NCI-H2107 treated with DMSO at 0.1 percent for 48 hours (cell line): Measurements from ENCODE around the gene PDE8B.

Experiments
- DNase-seq: peaks from one replicate; lab custom pipeline; 2025; ENCODE audit not compliant: unreplicated experiment; lab: John Stamatoyannopoulos, UW

PDE8B gene

GRCh38 chr5:77316871-77317661 is 106.6 kb downstream of the PDE8B start:
- DNase-seq: no peak

GRCh38 chr5:77318060-77318459 is 107.6 kb downstream of the PDE8B start:
- DNase-seq: no peak

DNA sequence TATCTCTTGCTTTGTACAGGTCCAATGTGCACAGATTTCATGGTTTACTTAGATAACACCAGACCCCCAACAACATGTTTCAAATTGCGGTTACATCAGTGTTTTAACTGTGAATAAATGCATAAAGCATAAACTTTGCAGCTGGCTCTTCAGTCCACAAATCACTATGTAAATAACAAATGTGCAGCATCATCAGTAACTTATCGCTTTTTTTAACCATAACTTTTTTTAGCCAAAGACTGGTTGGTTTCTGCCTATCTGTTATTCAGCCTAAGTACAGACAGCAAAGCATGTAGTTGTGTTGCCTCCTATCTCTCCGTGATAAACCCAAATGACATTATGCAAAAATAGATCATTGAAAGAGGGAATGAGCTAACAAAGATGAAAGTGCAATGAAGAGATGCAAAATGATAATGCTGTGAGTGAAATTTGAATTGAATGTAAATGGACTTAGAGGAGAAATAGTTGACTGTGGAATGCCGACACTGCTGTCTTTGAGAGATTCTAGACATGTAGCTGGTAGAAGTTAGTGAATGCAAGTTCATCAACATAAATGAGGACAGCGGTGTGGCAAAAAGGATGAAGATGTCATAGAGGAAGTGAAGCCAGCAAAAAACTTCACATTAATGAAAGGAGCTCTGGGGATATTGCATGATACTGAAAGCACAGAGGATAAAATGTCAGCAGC is 108.8 kb downstream of the PDE8B start:
- DNase-seq: no peak

- no peak for DNase-seq
Observed at GRCh38 chr5:77321793-77322394, 111.4 kb downstream of the PDE8B start.

GRCh38 chr5:77322406-77322805 is 111.9 kb downstream of the PDE8B start:
- no peak for DNase-seq

DNA sequence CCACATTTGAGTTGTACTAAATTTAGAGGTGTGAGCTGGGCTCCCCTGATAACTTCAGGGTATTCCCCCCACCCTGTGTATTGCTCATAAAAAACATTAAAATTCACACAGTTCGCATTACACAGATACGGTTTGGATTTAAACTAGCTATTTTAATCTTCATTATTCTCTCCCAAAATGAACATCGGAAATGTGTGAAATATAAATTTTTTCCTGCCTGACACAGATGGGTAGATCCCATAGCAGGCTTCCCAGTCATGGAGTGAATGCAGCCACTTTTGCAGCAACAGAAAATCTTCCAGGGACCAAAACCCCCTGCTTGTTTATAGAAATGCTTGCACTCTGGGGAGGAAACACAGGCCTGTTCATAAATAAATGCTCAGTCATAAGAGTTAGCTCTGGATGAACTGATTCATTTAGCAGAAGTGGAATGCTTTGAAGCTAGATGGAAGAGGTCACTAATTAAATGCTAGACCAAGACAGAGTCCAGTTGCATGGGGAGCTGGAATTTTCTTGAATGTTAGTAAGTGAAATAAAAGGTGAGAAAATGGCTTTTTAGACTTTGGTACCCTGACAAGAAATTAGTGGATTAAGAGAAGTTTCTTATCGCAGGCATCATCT is 115.6 kb downstream of the PDE8B start:
- DNase-seq: no peak

DNA sequence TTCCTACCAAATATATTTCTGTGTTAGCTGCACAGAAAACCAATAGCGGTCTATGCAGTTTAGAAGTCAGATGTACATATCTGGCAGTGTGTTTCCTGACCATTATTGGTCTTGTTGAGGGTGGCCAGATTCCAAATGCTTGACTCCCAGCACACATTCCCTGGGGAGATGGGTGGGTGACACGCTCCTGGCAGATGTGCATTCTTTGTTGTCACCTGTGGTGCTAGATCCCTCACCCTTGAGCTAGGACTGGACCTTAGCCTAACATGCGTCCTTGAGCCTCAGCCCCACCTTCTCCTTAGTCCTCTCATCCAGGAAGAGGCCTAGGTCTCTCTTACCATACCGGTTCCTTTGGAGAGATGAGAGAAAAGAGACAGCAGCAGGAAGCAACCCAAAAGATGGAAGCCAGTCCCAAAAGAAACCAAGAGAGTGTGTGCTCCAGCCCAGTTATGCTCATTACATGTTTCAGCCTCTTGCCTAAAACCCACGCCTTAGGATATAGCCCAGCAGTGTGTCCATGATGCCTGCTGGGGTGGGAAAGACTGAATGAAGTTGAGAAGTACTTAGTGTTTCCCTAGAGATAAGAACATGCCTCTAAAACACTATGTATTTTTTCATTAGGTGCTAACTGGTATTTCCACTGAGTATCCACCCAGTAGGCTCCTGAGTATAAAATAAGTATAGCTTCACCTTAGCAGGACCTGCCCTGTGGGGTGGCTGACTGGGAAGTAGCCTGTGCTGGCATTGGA is 116.7 kb downstream of the PDE8B start:
- DNase-seq: no peak

- DNase-seq: no peak
Observed at GRCh38 chr5:77328930-77329647, 118.6 kb downstream of the PDE8B start.

GRCh38 chr5:77329664-77330430 is 119.4 kb downstream of the PDE8B start:
- no peak for DNase-seq

DNA sequence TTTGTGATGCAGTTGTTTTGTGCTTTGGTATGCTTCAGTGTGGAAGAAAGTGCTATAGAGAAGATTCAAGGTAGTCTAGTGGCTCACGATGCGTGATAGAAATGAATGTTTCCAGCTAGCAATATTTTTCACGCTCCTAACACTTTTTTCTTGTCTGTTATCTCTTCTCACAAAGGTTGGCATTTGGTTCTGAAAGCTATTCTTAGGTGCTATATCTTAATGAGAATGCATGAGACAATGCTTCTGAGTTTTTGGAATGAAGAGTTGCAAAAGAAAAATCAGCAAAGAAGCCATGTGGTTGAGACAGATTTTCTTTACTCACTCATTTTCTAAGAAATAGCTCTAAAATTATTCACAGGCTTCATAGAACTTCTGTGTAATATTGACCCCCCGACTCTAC is 122.6 kb downstream of the PDE8B start:
- no peak for DNase-seq

DNA sequence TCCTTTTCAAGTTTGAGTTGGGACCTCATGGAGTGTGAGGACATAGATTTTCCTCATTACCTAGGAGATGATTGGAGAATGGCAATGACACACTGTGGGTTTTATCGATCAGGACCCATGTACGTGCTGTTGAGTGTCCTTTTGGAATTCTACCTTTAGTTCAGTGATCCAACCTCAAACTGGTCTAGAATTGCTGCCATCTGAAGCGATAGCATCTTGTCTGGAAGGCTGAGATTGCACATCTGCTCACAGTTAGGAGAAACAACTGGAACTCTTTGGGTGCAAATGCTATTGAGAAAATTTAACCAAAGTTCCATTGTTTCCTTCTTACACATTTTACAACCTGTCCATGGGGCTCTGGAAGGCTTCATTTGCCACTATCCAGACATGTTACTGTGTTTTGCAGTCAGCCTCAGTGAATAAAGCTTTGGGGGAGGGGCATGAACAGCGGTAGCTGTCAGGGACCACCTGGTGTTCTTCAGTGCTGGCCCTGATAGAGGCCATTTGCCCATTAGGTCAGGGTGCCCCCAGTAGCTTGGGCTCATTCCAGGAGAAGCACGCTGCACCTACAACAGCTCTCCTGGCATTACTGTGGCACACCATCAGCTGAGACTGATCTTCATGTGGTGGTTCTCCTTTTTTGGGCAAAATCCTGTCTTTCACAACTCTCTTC is 123.1 kb downstream of the PDE8B start:
- DNase-seq: no peak

DNA sequence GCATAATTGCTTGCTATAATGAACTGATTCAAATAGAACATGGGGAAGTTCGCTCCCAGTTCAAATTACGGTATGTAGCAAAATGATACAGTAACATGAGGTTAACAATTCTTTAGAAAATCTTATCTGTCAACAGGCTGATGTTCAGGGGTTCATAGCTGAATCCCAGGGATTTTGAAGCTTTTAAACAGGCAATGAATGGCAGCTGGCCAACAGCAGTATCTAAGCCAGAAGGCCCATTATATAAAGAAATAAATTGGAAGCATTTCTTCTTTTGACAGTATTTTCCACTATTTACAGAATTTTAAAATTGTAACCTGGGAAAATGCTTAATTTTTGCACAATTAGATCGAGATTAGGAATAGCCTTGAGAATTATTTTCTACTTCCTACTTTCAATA is 126.8 kb downstream of the PDE8B start:
- no peak for DNase-seq

DNA sequence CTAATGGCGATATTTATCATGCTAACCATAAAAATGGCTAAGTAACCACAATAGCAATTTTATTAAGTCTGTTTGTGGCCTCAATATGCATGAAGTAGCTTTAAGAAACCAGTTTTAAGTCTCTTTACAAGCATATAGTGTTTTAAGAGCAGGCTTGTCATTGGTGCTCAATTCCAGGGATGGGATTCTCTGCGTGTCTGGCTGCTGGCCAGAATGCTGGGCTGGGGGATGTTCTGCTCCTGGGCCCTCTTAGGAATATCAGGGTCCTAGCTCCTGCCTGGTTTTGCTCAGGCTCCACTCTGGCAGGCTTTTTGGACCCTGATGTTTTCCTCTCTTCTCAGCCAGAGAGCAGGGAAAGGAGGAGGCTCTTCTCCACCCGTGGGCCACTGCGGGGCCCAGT is 127.2 kb downstream of the PDE8B start:
- DNase-seq: no peak

- DNase-seq: no peak
Observed at GRCh38 chr5:77339337-77339890, 128.9 kb downstream of the PDE8B start.

GRCh38 chr5:77343165-77343564 is 132.7 kb downstream of the PDE8B start:
- DNase-seq: no peak

DNA sequence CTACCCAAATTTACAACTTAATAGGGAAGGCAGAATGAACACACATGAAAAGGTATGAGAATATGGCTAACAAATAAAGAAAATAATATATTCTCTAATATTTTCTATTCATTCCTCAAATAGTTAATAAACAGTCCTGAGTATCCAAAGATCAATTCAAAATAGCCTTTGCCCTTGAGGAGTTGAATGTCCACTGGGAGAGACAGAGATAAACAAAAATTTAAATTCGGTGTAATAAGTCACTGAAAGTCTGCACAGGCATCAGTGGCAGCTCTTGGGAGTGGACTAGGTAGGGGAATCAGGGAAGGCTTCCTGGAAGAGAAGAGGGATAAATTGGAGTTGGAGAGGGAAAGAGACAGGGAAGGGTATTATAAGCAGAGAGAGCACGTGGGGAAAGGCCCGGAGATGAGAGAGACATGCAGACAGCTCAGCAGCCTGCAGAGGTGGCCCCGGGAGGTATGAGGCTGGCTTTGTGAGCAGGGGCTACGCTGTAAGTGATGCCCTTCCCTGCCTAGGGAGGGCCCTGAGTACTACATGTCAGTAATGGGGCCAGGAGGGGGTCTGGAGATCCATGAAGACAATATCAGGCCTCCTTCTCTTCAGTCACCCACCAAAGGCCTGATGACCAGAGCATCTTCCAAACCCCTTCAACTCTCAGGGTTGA is 137.1 kb downstream of the PDE8B start:
- no peak for DNase-seq

DNA sequence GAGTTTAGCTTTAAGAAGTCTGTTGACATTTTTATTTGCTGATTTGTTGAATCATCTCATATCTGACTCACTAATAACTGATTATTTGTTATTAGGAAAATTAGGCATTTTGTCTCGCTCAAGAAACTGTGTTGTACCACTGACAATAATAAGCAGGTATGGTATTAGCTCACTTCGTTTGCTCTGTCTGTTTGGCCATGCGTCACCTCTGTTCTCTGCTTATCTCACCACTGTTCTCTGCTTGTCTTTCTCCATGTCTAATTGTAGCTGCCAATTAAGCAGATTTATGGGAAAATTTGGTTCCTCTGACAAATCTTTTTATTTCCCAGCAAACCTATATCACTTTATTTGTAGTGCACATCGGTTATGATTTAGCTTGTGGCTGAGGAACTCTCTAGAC is 142.8 kb downstream of the PDE8B start:
- no peak for DNase-seq

DNA sequence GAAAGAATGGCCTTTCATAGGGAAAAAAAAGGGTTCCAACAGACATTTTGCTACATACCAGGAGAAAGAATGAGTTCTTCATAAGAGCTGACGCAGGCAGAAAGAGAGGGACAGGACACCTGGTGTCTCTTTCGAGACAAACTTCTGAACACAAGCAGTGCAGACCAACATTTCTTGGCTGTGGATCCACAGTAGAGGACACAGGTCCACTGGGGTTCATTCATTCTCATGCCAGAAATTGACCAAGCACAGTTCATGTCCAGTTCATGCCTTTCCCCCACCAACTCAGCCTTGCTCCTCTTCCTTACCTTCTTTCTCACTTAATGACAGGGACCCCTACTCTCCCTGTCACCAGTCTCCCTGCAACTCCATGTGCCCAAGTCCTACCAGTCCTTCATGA is 144.0 kb downstream of the PDE8B start:
- DNase-seq: no peak
